Smooth muscle cell (in vitro differentiated cells): ENCODE data around the gene PSMC2. TPM values are rescaled to one million over a fixed set of nuclear protein-coding genes. Genes with fewer than 3 reads are reported as not detected.

Experiments
- DNase-seq: peaks from one replicate; lab custom pipeline; 2025; ENCODE audit not compliant: unreplicated experiment; lab: John Stamatoyannopoulos, UW
- H2AFZ ChIP-seq: fragments of 200-600 bp; sonication (generic); 2 replicates; pipeline ENCODE4 v1.6.0; 2016; ENCODE audit warnings: antibody characterized with exemption, low read depth, mild to moderate bottlenecking
- H3F3A ChIP-seq: fragments of 200-600 bp; sonication (generic); 2 replicates; pipeline ENCODE4 v1.6.0; 2017; ENCODE audit warnings: antibody characterized with exemption, low read depth
- H3K27ac ChIP-seq: fragments of 200-600 bp; sonication (generic); 2 replicates; pipeline ENCODE4 v1.5.1; 2016; ENCODE audit warnings: low read depth, mild to moderate bottlenecking
- H3K27me3 ChIP-seq: fragments of 200-600 bp; sonication (generic); 2 replicates; pipeline ENCODE4 v1.6.1; 2016; ENCODE audit warnings: low read depth, mild to moderate bottlenecking
- H3K36me3 ChIP-seq: fragments of 200-600 bp; sonication (generic); 2 replicates; pipeline ENCODE4 v1.5.1; 2016; ENCODE audit warnings: low read depth
- H3K4me1 ChIP-seq: fragments of 200-600 bp; sonication (generic); 2 replicates; pipeline ENCODE4 v1.5.1; 2016; ENCODE audit warnings: low read depth
- H3K4me2 ChIP-seq: fragments of 200-600 bp; sonication (generic); 2 replicates; pipeline ENCODE4 v1.6.0; 2016; ENCODE audit warnings: mild to moderate bottlenecking
- H3K4me3 ChIP-seq: fragments of 200-600 bp; sonication (generic); 2 replicates; pipeline ENCODE4 v1.5.1; 2016; ENCODE audit warnings: mild to moderate bottlenecking
- H3K79me2 ChIP-seq: fragments of 200-600 bp; sonication (generic); 2 replicates; pipeline ENCODE4 v1.6.0; 2016; ENCODE audit warnings: low read depth, mild to moderate bottlenecking
- H3K9ac ChIP-seq: fragments of 200-600 bp; sonication (generic); 2 replicates; pipeline ENCODE4 v1.6.0; 2016; ENCODE audit warnings: low read depth
- H3K9me3 ChIP-seq: fragments of 200-600 bp; sonication (generic); replicated peaks from 2 replicates; pipeline ENCODE4 v1.5.1; 2016; ENCODE audit warnings: low read depth
- H4K20me1 ChIP-seq: fragments of 200-600 bp; sonication (generic); 2 replicates; pipeline ENCODE4 v1.6.0; 2016; ENCODE audit warnings: low read depth
- CTCF ChIP-seq: fragments of 200-600 bp; sonication (generic); IDR thresholded peaks from 2 replicates; pipeline ENCODE4 v1.5.1; 2017; ENCODE audit warnings: borderline replicate concordance, mild to moderate bottlenecking, antibody characterized with exemption; ENCODE audit not compliant: insufficient read depth, poor library complexity, severe bottlenecking
- WGBS: methylation state at CpG from one replicate; pipeline ENCODE4 v1.1.7; 2016; ENCODE audit warnings: low lambda C conversion rate; 5-methylcytosine and 5-hydroxymethylcytosine counted together
- polyA plus RNA-seq: library from polyadenylated mRNA; unstranded; fragments of >200 nt; fragmentation: Nextera tagmentation; extraction: Ambion mirVana; gene quantifications from 2 replicates; pipeline ENCODE4 v1.2.1, GENCODE V29; 2016
- small RNA-seq: library from RNA; depleted of rRNA; stranded (forward); fragments of <200 nt; gene quantifications from one replicate; pipeline ENCODE3, GENCODE V24; 2014
- total RNA-seq: library from RNA; depleted of rRNA; stranded (reverse); fragments of >200 nt; gene quantifications from 2 replicates; pipeline ENCODE4 v1.2.3, GENCODE V29; 2014

PSMC2 gene
- total and polyA plus RNA-seq, 2 experiments from 2014 or later, result 129 to 150 TPM

- peaks cover 6% of the 10 kb centered on the region for H3K27me3 ChIP-seq
- DNase-seq, result no peak
- H3K79me2 ChIP-seq, result no peaks in the 10 kb centered on the region
- TF ChIP-seq CTCF, result no peak
- no peak overlapping the region for H2AFZ ChIP-seq
- no peaks in the 10 kb centered on the region for H3F3A ChIP-seq
- no peak overlapping the region for H3K4me3 ChIP-seq
- no peaks in the 10 kb centered on the region for H4K20me1 ChIP-seq
- no peak overlapping the region for H3K27ac ChIP-seq
- no peak overlapping the region for H3K4me2 ChIP-seq
- WGBS, result 89% methylated on average over 5 of the region's 5 CpGs
- no peaks in the 10 kb centered on the region for H3K9me3 ChIP-seq
- H3K4me1 ChIP-seq, result no peaks in the 10 kb centered on the region
- no peak overlapping the region for H3K9ac ChIP-seq
- H3K36me3 ChIP-seq, result no peaks in the 10 kb centered on the region
Measured at GRCh38 chr7:103413407-103413806, 66.0 kb downstream of the PSMC2 start.

GRCh38 chr7:103418241-103418640 lies 70.8 kb downstream of the PSMC2 start:
- no peak overlapping the region for H3K27ac ChIP-seq

More at GRCh38 chr7:103418241-103418640, 70.8 kb downstream of the PSMC2 start:
- H3K79me2 ChIP-seq, result no peaks in the 10 kb centered on the region
- no peaks in the 10 kb centered on the region for H4K20me1 ChIP-seq
- H3K9me3 ChIP-seq, result no peaks in the 10 kb centered on the region
- H3K36me3 ChIP-seq, result no peaks in the 10 kb centered on the region
- H3K4me2 ChIP-seq, result no peak overlapping the region
- H3F3A ChIP-seq, result no peaks in the 10 kb centered on the region
- no peaks in the 10 kb centered on the region for H3K4me1 ChIP-seq
- H2AFZ ChIP-seq, result no peak overlapping the region
- TF ChIP-seq CTCF, result no peak
- no peak overlapping the region for H3K9ac ChIP-seq
- 94% methylated on average over 3 of the region's 3 CpGs for WGBS
- H3K4me3 ChIP-seq, result no peak overlapping the region
- H3K27me3 ChIP-seq, result peaks cover 6% of the 10 kb centered on the region
- no peak for DNase-seq

Small RNAs within 50 kb of the gene (small RNA-seq; reads per million reads assigned to genes)
- gene RPS29P16, result 2.6 reads per million, percentile 49 among the genes with 10 or more reads in this experiment

Other genes starting within 250 kb of the PSMC2 start
- 5.6 and 6.2 TPM in 2 replicates for gene NAPEPLD, start 198.5 kb upstream of the PSMC2 start, total RNA-seq
- 4.1 and 5.2 TPM in 2 replicates for gene NAPEPLD, start 198.5 kb upstream of the PSMC2 start, polyA plus RNA-seq
- gene PMPCB, start 50.2 kb upstream of the PSMC2 start, total RNA-seq, result 53.2 and 60.2 TPM in 2 replicates
- gene PMPCB, start 50.2 kb upstream of the PSMC2 start, polyA plus RNA-seq, result 42.9 and 46.1 TPM in 2 replicates
- gene DNAJC2, start 2.9 kb upstream of the PSMC2 start, total RNA-seq, result 21.2 and 34.0 TPM in 2 replicates
- gene DNAJC2, start 2.9 kb upstream of the PSMC2 start, polyA plus RNA-seq, result 31.1 and 33.6 TPM in 2 replicates
- gene SLC26A5, start 98.6 kb downstream of the PSMC2 start, total RNA-seq, result not detected in 2 replicates
- 0.07 TPM in 1 of 2 replicates, not detected in the other for gene SLC26A5, start 98.6 kb downstream of the PSMC2 start, polyA plus RNA-seq